ENCODE measurements around the gene ATOX1.
"Not testable (repeated sequence)": the region's sequence is repeated elsewhere in the genome, so short reads cannot be mapped to it uniquely, and the experiment has no call there.

Gene ATOX1

DNA sequence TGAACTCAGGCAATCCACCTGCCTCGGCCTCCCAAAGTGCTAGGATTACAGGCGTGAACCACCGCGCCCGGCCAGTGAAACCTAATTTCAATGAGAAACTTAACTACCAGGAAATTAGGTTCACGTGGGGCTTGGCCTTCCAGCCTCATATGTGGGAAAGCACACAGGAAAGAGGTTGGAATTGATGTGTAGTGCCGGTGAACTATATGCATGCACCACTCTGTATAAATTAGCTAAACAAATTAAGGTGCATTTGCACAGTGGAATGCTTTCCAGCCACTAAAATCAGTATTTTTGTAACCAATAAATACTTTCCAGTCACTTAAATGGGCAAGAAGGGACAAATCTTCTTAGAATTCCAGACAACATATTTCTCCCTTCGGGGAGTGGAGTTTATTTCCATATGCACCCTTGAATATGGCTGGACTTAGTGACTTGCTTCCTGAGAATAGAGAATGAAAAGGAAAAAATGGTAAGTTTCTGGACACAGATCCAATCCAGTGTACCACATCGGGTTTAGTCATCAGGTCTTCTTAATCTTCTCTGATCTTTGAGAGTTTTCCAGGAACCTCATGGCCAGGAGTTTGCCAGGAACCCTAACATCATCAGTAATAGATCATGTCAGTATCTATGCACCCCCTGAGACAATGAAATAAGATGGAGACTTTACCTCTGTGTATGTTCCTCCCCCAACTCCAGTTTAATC lies 24.9 kb downstream of the ATOX1 start:
- no peak for DNase-seq (ENCODE audit: low read depth in 3 of 3)

DNA sequence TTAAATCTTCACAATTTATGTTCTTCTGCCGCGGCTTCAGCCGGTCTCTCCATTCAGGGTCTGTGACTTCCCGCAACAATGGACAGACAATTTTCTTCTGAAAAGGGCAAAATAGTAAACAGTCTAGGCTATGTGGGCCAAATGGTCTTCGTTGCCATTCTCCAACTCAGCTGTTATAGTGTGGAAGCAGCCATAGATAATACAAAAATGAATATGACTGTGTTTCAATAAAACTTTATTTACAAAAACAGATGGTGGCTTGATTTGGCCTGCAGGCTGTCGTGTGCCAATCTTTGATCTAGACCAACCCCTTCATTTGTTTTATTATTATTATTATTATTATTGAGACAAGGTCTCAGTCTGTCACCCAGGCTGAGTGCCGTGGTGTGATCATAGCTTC lies 28.1 kb downstream of the ATOX1 start:
- no peak for DNase-seq (ENCODE audit: low read depth in 3 of 3)

DNA sequence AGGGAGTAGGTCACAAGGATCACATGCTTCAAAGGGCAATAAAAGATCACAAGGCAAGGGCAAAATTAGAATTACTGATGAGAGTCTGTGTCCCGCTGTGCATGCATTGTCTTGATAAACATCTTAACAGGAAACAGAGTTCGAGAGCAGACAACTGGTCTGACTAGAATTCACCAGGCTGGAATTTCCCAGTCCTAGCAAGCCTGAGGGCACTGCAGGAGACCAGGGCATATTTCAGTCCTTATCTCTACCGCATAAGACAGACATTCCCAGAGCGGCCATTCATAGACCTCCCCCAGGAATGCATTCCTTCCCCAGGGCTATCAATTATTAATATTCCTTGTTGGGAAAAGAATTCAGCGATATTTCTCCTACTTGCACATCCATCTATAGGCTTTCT lies 28.8 kb downstream of the ATOX1 start:
- not testable (repeated sequence) for DNase-seq (ENCODE audit: low read depth in 3 of 3)

DNA sequence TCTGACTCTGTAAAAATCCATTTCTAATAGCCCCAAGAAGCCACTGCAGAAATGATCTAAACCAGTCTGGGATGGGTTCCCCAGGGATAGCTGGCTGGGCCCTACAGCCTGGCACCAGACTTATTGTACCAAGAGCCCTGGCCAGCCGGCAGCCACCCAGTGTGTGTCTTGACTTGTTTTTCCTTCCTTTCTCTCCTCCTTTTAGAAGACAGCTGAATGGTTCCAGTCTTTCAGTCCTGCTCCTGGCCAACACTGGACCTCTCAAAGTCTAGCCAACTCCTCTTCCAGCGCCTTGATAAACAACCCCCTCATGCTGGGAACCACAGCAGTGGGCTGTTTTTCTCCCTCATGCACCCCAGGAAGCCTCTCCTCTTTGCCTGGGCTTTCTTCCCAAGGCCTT lies 34.1 kb downstream of the ATOX1 start:
- no peak for DNase-seq (ENCODE audit: low read depth in 3 of 3)

DNA sequence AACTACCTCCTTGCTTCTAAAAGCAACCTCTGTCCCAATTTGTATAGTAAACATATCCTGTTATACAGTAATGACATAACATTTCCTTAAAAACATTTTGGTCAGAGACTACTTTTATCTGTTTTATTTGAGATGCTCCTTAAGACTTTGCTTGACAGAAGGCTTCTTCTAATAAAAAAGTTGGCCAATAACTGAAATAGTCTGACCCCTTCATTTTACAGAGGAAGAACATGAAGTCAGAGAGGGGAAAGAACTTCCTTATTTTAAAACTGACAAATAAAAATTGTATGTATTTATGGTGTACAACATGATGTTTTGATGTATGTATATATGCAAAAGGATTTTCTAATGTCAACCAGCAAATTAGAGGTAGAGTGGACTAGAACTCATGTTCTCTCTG lies 35.9 kb downstream of the ATOX1 start:
- no peak for DNase-seq (ENCODE audit: low read depth in 3 of 3)

DNA sequence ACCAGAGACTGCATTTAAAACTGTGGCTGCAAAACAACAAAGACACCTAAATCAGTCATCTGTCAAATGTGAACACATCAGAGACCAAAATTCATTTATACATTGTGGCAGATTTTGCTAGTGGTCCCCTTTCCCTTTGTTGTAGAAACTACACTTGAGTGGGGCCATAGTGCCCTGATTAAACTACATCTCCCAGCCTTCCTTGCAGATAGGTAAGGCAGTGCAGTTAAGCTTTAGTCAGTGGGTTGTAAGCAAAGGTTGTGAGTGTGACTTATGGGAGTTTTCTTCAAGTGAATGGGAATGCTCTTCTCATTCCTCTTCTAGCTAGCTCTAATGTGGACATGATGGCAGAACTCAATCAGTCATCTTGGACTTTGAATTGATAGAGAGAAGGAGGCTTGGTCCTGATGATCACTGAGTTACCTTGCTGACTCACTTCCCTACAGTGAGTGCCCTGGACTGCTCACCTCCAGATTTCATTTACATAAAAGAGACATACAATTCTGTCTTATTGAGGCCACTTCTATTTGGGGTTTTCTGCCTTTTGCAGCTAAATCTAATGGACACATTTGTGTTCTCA lies 36.5 kb downstream of the ATOX1 start:
- DNase-seq (ENCODE audit: low read depth in 3 of 3), result no peak

DNA sequence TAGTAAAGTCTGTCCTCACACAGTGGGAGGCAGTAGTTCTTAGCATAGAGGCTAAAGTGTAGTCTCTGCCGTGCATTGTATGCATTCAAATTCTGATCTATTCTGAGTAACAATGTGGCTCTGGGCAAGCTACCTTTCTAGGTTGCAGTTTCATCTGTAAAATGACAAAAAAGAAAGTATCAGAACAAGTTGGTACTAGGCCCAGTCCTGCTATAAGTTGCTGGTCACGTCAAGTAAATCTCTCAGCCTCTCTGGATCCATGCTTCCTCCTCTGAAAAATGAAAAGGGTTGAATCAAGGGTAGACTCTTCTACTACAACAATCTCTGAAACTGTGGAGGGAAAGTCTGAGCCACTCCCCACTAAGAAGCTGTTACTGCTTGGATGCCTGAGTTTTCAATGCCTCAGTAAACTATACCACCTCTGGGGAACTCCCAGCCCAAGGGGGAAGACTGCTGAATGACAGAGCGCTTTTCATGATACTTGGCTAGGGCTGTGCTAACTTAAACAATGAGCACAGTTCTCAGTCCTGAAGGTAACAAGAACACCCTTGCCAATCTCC lies 37.3 kb downstream of the ATOX1 start:
- no peak for DNase-seq (ENCODE audit: low read depth in 3 of 3)

DNA sequence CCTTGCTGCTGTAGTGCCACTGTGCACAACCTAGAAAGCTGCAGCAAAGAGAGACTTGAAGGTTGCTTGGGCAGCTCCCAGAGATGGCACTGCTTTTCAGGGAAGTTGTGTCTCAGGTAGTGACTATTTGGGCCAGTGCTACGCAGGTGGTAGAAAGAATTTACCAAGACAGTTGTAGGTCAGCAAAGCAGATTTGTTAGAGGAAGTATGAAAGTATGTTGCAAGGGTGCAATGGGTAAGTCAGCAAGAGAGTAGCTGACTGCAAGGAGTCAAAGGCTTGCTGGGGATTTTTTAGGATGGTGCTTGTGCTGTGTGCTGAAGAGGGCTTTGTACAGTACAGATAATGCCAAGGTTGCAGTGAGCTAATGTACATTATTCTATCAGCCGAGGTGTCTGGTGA lies 38.2 kb downstream of the ATOX1 start:
- DNase-seq (ENCODE audit: low read depth in 3 of 3), result no peak

DNA sequence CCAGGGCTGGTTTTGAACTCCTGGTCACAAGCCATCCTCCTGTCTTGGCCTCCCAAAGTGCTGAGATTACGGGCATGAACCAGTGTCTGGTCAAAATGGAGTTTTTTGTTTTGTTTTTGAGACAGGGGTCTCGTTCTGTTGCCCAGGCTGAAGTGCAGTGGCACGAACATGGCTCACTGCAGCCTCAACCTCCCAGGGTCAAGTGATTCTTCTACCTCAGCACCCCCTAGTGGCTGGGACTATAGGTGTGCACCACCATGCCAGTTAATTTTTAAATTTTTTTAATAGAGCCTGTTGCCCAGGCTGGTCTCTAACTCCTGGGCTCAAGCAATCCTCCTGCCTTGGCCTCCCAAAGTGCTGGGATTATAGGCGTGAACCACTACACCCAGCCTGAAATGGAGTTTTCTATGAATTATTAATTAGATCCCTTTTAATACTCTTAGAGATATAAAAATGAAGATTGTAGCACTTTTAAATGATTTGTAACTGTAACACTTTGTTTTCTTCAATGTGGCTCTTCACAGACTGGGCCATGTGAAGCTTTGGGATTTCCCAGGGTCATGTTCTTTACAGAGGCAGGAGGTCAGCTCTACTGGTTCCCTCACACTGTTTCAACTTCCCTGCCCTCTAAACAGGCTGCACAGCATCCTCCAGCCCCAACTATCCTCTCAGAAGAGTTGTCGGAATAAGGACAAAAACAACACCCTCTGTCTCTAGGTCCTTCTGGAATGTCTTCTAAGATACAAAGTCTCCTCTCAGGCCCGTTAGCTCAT lies 39.0 kb downstream of the ATOX1 start:
- no peak for DNase-seq (ENCODE audit: low read depth in 3 of 3)

DNA sequence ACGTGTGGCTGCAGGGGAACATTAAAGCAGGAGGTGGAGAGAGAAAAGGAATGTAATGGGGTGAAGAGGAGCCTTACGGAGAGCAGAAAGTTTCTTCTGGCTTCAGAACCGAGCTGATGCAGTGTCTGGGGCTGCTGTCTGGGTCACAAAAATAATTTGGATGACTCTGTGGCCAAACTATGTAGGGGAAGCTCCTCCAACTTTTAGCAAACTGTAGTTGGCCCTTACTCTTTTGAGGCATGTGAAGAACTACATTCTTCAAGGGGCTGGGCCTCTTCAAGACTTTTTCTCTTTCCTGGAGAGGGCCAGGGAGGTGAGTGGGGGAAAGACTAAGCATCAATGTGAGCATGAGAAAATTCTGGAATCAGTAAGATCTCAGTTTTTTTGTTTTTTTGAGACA lies 39.8 kb downstream of the ATOX1 start:
- no peak for DNase-seq (ENCODE audit: low read depth in 3 of 3)

DNA sequence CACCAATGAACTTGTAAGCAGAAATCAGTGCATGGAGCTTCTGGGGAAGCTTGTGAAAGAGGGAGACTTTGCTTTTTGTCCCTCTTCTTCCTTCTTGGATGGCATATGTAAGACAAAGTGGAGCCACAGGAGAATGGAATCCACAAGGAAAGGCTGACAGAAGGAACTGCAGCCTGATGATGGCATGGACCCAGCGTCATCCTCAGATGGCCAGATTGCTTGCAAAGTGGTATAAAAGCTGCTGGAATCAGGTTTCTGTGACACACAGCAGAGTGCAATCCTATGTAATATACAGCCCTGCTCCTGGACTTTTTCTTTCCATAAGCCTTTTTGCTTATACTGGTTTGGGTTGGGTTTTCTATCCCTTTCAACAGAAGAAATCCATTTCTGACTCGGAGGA lies 40.3 kb downstream of the ATOX1 start:
- DNase-seq (ENCODE audit: low read depth in 3 of 3), result no peak

DNA sequence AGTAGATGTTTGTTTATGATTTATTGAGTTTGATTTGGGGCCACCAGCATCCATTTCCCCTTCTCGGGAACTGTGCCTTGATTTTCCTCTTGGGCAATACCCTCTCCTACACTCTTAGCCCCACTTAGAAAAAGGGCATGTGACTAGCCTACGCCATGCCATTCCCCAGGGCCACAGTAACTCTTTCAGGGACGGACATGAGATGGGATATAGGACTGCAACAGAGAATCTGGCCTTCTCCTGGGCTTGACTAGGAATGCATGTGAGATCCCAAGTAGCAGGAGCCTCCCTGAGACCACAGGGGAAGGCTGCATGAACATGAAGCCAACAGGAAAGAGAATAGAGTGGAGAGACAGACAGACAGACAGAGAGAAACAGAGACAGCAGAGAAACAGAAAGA lies 41.0 kb downstream of the ATOX1 start:
- no peak for DNase-seq (ENCODE audit: low read depth in 3 of 3)

DNA sequence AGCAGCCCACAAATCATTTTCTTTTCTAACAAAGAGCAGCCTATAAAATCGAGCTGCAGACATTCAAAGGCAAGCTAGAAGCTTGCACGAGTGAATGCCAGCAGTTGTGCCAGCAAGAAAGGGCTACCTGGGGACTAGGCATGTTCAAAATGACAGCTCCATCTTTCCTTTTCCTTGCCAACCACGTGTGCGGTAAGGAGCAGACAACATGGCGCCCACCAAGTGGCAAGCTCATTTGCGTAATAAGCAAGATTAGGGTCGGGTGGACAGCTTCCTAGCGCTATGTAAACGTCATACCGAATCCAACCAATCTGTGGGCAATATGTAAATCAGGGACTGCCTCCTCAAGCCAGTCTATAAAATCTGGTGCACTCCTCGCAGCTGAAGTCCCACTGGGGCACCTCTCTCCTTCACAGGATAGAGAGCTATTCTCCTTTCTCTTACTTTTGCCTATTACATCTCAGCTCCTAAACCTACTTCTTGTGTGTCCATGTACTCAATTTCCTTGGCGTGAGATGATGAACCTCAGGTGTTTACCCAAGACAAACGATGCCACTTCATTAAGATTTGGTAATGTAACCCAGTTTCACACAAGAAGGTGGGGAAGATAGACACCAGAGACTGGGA lies 49.2 kb downstream of the ATOX1 start:
- DNase-seq (ENCODE audit: low read depth in 3 of 3), result no peak

DNA sequence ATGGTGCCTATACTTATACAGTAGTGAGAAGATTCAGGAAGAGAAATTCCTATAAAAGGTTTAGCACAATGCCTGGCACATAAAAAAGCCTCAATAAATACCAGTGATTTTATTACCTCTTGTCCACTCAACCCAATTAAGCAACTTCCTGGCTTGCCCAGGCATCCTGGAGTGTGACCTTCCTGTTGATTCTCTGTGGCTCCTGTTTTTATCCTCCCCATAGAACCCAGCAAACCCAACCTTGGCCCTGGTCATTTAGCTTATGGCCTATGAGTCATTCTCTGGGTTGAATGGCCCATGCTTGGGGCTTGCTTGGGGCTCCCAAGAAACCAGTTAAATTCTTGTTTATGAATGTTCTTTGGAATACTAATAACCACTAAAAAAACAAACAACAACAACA lies 50.3 kb downstream of the ATOX1 start:
- no peak for DNase-seq (ENCODE audit: low read depth in 3 of 3)

DNA sequence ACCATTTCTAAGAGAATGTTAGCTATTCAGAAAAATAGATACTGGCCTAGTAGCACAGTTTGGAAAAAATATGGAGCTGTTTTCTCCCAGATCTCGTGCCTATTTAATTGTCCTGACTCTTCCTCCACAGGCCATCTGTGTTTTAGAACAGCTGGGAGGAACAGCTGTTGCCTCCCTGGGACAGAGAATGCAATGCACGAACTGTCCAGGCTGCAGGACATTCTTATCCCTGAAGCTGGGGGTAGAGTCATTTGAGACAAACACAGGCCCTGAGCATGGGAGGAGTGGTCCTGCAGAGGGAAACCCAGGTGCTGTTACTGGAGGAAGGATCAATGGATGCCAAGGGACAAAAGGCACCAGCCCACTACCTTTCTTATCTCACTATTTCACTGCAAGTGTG lies 50.9 kb downstream of the ATOX1 start:
- DNase-seq (ENCODE audit: low read depth in 3 of 3), result no peak

DNA sequence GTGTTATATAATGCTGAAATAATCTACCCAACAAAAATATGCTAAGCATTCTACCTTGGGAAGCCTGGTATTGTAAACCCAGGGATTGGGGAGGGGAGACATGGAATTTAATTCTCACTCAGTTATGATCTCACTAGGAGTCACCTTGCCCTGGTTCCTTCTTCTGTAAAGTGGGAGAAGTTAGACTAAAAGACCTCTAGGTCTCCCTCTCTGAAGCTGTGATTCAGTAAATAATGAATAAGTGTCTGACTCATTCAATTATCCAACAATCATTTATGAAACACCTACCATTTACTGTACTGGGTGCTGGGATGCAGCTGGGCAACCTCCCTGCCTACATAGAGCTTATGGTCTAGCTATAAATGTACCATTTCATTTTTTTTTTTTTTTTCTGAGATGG lies 51.5 kb downstream of the ATOX1 start:
- DNase-seq (ENCODE audit: low read depth in 3 of 3), result no peak

DNA sequence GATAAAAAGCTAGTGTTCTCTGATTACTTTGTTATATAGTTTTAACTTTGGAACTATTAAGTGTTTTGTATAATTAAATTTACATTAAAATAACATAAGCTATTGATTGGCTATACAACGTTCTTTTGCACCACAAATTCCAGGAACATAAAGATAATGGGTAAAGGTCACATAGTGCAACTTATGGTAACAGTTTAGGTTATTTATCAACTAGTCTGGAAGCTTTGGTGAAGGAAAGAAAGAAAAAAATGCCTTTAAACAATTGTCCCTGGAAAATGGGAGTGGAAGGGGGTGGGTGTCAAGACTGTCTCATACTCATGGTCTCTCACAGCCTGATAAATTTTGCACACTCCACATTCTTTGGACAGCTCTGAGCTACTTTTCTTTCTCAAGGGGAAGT lies 54.7 kb downstream of the ATOX1 start:
- DNase-seq (ENCODE audit: low read depth in 3 of 3), result no peak

DNA sequence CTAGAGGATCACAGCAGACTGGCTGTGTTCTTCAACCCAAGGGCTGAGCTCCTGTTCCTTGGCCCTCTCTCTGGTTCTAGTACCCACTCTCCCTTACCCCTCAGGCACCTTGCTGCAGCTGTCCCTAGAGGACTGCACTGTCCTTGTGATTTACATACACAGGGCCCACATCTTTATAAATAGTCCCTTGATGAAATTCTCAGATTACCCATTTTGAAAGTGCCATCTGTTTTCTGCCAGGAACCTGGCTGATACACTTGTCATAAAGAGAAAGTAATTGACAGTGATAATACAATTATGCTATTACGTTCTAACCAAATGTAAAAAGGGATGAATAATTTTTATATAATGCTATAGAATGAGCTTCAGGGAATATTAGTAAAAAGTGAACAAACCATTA lies 55.2 kb downstream of the ATOX1 start:
- DNase-seq (ENCODE audit: low read depth in 3 of 3), result no peak

DNA sequence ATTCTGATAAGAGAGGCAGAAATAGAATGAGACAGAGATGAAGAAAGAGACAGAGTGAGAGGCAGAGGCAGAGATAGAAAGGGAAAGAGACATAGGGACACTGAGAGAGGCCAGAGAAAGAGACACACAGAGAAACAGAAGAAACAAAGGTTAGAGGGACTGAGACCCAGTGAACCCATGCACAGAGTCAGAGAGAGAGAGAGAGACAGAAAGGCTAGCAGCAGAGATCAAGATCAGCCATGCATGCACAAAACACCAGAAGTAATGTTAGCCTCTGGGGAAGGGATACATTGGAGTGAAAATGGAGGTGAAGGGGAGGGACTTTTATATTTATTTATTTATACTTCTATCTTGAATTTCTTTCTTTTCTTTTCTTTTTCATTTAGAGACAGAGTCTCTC lies 57.6 kb downstream of the ATOX1 start:
- DNase-seq (ENCODE audit: low read depth in 3 of 3), result no peak

DNA sequence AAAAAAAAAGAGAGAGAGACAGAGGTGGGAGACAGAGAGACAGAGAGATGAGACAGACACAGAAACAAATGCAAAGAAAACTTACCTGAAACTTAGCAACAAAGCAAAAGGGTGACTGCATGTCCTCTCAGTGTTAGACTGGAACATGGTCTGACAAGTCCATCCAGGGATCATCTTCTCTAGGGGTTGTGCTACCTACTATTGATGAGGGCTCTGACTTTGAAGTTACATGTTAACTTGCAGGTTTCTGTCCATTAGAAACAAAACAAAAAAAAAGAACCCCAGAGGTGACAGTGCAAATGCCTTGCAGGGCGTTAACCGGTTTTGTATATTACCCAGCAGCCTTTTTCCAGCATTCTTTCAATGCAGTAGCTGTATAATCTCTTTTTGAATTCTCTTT lies 58.1 kb downstream of the ATOX1 start:
- no peak for DNase-seq (ENCODE audit: low read depth in 3 of 3)

DNA sequence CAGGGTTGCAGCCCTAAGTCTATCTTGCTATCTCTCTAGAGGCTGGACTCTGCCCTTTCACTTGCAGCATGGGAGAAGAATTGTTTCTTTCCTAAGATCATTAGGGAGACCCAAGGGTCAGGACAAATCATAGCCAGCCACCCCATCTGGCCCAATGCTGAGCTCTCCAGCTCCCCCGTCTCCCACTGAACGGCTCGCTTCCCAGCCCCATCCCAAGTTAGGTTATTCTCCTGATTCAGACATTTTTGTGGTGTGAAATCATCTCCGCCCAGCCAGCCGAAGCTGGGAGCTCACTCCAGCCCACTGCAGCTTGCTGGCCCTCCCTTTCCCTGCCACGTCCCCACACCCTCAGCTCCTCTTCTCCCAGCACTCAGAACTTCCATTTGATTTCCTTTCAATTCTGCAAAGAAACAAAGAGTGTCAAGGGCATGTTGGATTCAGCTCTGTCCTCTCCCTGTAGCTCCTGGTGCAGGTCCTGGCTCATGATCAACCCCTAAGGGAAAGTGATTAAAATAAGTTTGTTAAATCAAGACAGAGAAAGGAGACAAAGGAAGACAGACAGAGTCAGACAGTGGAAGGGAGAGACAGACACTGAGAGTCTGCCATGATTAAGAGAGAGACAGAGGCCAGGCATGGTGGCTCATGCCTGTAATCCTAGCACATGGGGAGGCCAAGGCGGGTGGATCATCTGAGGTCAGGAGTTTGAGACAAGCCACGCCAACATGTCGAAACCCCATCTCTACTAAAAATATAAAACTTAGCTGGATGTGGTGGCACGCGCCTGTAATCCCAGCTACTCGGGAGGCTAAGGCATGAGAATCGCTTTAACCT lies 59.1 kb downstream of the ATOX1 start:
- DNase-seq (ENCODE audit: low read depth in 3 of 3), result no peak

DNA sequence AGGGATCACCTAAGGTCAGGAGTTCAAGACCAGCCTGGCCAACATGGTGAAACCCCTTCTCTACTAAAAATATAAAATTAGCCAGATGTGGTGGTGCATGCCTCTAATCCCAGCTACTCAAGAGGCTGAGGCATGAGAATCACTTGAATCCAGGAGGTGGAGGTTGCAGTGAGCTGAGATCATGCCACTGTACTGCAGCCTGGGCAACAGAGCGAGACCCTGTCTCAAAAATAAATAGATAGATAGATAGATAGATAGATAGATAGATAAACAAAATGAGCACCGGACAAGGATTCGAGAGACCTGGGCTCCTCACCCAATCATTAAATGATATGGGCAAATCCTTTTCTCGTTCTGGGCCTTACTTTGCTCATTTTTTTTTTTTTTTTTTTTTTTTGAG lies 60.4 kb downstream of the ATOX1 start:
- not testable (repeated sequence) for DNase-seq (ENCODE audit: low read depth in 3 of 3)
